WTC11 (cell line): Measurements from ENCODE around the gene ZBTB12. TPM values are rescaled to one million over a fixed set of nuclear protein-coding genes. Genes with fewer than 3 reads are reported as not detected.

Experiments used
- ATAC-seq: fragments of 200-7000 bp; cut with Tn5 transposase; 2 replicates; pipeline ENCODE4 v1.10.0; 2021; ENCODE audit warnings: mild to moderate bottlenecking, moderate library complexity
- CTCF ChIA-PET: fragments of 300-600 bp; sonication (Branson Sonifier 250); formaldehyde crosslinking; loops from one replicate; lab custom pipeline; 2021; ENCODE audit warnings: antibody characterized with exemption; lab: Charles Lee
- POLR2A ChIA-PET: fragments of 350-600 bp; sonication (Branson Sonifier 250); formaldehyde crosslinking; loops from one replicate; lab custom pipeline; 2021; ENCODE audit warnings: antibody characterized with exemption; lab: Charles Lee
- DNase-seq: peaks from one replicate; pipeline ENCODE4 v3.0.0; 2021; ENCODE audit warnings: low spot score
- H3K27ac Mint-ChIP-seq: 2 replicates; pipeline ENCODE4 v1.8.0; 2021; ENCODE audit warnings: mixed read lengths
- H3K27me3 Mint-ChIP-seq: 2 replicates; pipeline ENCODE4 v1.8.0; 2021; ENCODE audit warnings: low read depth, mild to moderate bottlenecking, moderate library complexity, mixed read lengths
- H3K36me3 Mint-ChIP-seq: 2 replicates; pipeline ENCODE4 v1.8.0; 2021; ENCODE audit warnings: mixed read lengths
- H3K4me1 Mint-ChIP-seq: 2 replicates; pipeline ENCODE4 v1.8.0; 2022; ENCODE audit warnings: mixed read lengths
- H3K4me3 Mint-ChIP-seq: 2 replicates; pipeline ENCODE4 v1.8.0; 2021; ENCODE audit warnings: mild to moderate bottlenecking, moderate library complexity, mixed read lengths
- H3K9me3 Mint-ChIP-seq: 2 replicates; pipeline ENCODE4 v1.8.0; 2021; ENCODE audit warnings: mixed read lengths
- AFF4 ChIP-seq: sonication (generic); formaldehyde crosslinking; IDR thresholded peaks from 2 replicates; pipeline ENCODE4 v1.8.1; 2023; ENCODE audit warnings: mild to moderate bottlenecking, missing genetic modification reagents, borderline replicate concordance
- ATF2 ChIP-seq: sonication (generic); formaldehyde crosslinking; IDR thresholded peaks from 2 replicates; pipeline ENCODE4 v1.8.1; 2022; ENCODE audit warnings: low read depth, missing genetic modification reagents, borderline replicate concordance
- ATF6 ChIP-seq: sonication (generic); formaldehyde crosslinking; IDR thresholded peaks from 2 replicates; pipeline ENCODE4 v1.8.1; 2023; ENCODE audit warnings: mild to moderate bottlenecking, missing genetic modification reagents
- CDX4 ChIP-seq: fragments of 250-450 bp; sonication (Bioruptor Pico); IDR thresholded peaks from 2 replicates; pipeline ENCODE4 v1.9.0; 2021; ENCODE audit warnings: moderate library complexity, mild to moderate bottlenecking, inconsistent platforms, borderline replicate concordance
- CREB1 ChIP-seq: sonication (generic); formaldehyde crosslinking; IDR thresholded peaks from 2 replicates; pipeline ENCODE4 v1.8.0; 2023; ENCODE audit warnings: mild to moderate bottlenecking, missing genetic modification reagents
- E2F5 ChIP-seq: sonication (generic); formaldehyde crosslinking; IDR thresholded peaks from 2 replicates; pipeline ENCODE4 v1.8.1; 2022; ENCODE audit warnings: mild to moderate bottlenecking, moderate library complexity, missing genetic modification reagents
- ETV6 ChIP-seq: sonication (generic); formaldehyde crosslinking; IDR thresholded peaks from 2 replicates; pipeline ENCODE4 v1.8.1; 2022; ENCODE audit warnings: mild to moderate bottlenecking, missing genetic modification reagents
- FOXJ3 ChIP-seq: sonication (generic); formaldehyde crosslinking; IDR thresholded peaks from 2 replicates; pipeline ENCODE4 v1.9.0; 2021; ENCODE audit warnings: missing genetic modification reagents, mild to moderate bottlenecking, borderline replicate concordance
- FOXK1 ChIP-seq: sonication (generic); formaldehyde crosslinking; IDR thresholded peaks from 2 replicates; pipeline ENCODE4 v1.8.0; 2022; ENCODE audit warnings: mild to moderate bottlenecking, moderate library complexity, missing genetic modification reagents
- JAZF1 ChIP-seq: fragments of 250-450 bp; sonication (Bioruptor Pico); IDR thresholded peaks from 2 replicates; pipeline ENCODE4 v1.9.0; 2021; ENCODE audit warnings: moderate library complexity, mild to moderate bottlenecking, inconsistent platforms
- MAX ChIP-seq: sonication (generic); formaldehyde crosslinking; IDR thresholded peaks from 2 replicates; pipeline ENCODE4 v1.8.0; 2022; ENCODE audit warnings: mild to moderate bottlenecking, missing genetic modification reagents
- NFE2L1 ChIP-seq: sonication (generic); formaldehyde crosslinking; IDR thresholded peaks from 2 replicates; pipeline ENCODE4 v1.8.1; 2023; ENCODE audit warnings: missing genetic modification reagents
- TCF7 ChIP-seq: sonication (generic); formaldehyde crosslinking; IDR thresholded peaks from 2 replicates; pipeline ENCODE4 v1.8.0; 2022; ENCODE audit warnings: mild to moderate bottlenecking, low read depth, missing genetic modification reagents, moderate library complexity
- USF2 ChIP-seq: sonication (generic); formaldehyde crosslinking; IDR thresholded peaks from 2 replicates; pipeline ENCODE4 v1.8.1; 2023; ENCODE audit warnings: mild to moderate bottlenecking, missing genetic modification reagents, moderate library complexity
- ZNF138 ChIP-seq: sonication (generic); formaldehyde crosslinking; conservative IDR thresholded peaks from 2 replicates; pipeline ENCODE4 v1.8.1; 2022; ENCODE audit warnings: mild to moderate bottlenecking, moderate library complexity, missing genetic modification reagents
- ZNF232 ChIP-seq: sonication (generic); formaldehyde crosslinking; IDR thresholded peaks from 2 replicates; pipeline ENCODE4 v1.8.0; 2022; ENCODE audit warnings: mild to moderate bottlenecking, missing genetic modification reagents
- ZNF396 ChIP-seq: fragments of 250-450 bp; sonication (Bioruptor Pico); IDR thresholded peaks from 2 replicates; pipeline ENCODE4 v1.8.0; 2021; ENCODE audit warnings: mild to moderate bottlenecking, moderate library complexity, borderline replicate concordance
- ZNF416 ChIP-seq: fragments of 250-450 bp; sonication (Bioruptor Pico); IDR thresholded peaks from 2 replicates; pipeline ENCODE4 v1.9.0; 2021; ENCODE audit warnings: mild to moderate bottlenecking, inconsistent platforms
- ZNF423 ChIP-seq: fragments of 250-450 bp; sonication (Bioruptor Pico); IDR thresholded peaks from 2 replicates; pipeline ENCODE4 v2.1.2; 2022; ENCODE audit warnings: mild to moderate bottlenecking, moderate library complexity
- ZNF532 ChIP-seq: fragments of 250-450 bp; sonication (Bioruptor Pico); IDR thresholded peaks from 2 replicates; pipeline ENCODE4 v1.9.0; 2021; ENCODE audit warnings: mild to moderate bottlenecking, borderline replicate concordance
- ZNF671 ChIP-seq: fragments of 250-450 bp; sonication (Bioruptor Pico); IDR thresholded peaks from 2 replicates; pipeline ENCODE4 v1.8.0; 2021; ENCODE audit warnings: mild to moderate bottlenecking
- total RNA-seq: library from RNA; stranded (reverse); gene quantifications from 3 replicates; pipeline ENCODE4 v1.2.3, GENCODE V29; 2021

ZBTB12 gene
- total RNA-seq, 1 experiment from 2014 or later, result 24.0 TPM

- TF ChIP-seq AFF4 (CRISPR knock-in tag), result no peak
- no peak for TF ChIP-seq ATF2 (CRISPR knock-in tag)
- no peak for TF ChIP-seq ZNF416 (CRISPR knock-in tag)
- no peak for TF ChIP-seq MAX (CRISPR knock-in tag)
- no peak for TF ChIP-seq CDX4
- TF ChIP-seq FOXK1 (CRISPR knock-in tag), result no peak
- no peak for TF ChIP-seq ETV6 (CRISPR knock-in tag)
- TF ChIP-seq FOXJ3 (CRISPR knock-in tag), result no peak
- TF ChIP-seq ZNF532 (CRISPR knock-in tag), result no peak
- no peak for TF ChIP-seq ZNF396
- TF ChIP-seq CREB1 (CRISPR knock-in tag), result no peak
- no peak for TF ChIP-seq TCF7 (CRISPR knock-in tag)
- TF ChIP-seq ATF6 (CRISPR knock-in tag), result no peak
- TF ChIP-seq ZNF232 (CRISPR knock-in tag), result no peak
These were observed 43.2 kb upstream of the ZBTB12 start (continued) for GRCh38 chr6:31945154-31945506.

- no peak overlapping the region for H3K4me3 Mint-ChIP-seq
These were observed 41.9 kb upstream of the ZBTB12 start for GRCh38 chr6:31943742-31944141.

More at GRCh38 chr6:31943742-31944141, 41.9 kb upstream of the ZBTB12 start:
- CTCF ChIA-PET, result no interaction called here
- peaks cover 54% of the 10 kb centered on the region for H3K27me3 Mint-ChIP-seq
- H3K27ac Mint-ChIP-seq, result no peak overlapping the region
- no peak for TF ChIP-seq ZNF138 (CRISPR knock-in tag)
- no peak for TF ChIP-seq E2F5 (CRISPR knock-in tag)
- no peak for TF ChIP-seq ZNF423 (CRISPR knock-in tag)
- no peak for TF ChIP-seq ZNF671
- TF ChIP-seq NFE2L1 (CRISPR knock-in tag), result no peak
- no peak for TF ChIP-seq JAZF1 (CRISPR knock-in tag)
- no peak for TF ChIP-seq USF2 (CRISPR knock-in tag)
- no peaks in the 10 kb centered on the region for H3K9me3 Mint-ChIP-seq
- peaks cover 11% of the 10 kb centered on the region for H3K4me1 Mint-ChIP-seq
- no peak for DNase-seq
- ATAC-seq, result no peak
- no peaks in the 10 kb centered on the region for H3K36me3 Mint-ChIP-seq
- POLR2A ChIA-PET, result no interaction called here
